IMR-90 (cell line): Measurements from ENCODE around the gene OR51G2. TPM values are rescaled to one million over a fixed set of nuclear protein-coding genes. Genes with fewer than 3 reads are reported as not detected.

ENCODE experiments used
- polyA plus RNA-seq, 3 experiments: library from polyadenylated mRNA; depleted of rRNA; stranded (reverse); fragments of >200 nt; gene quantifications; 2 replicates each; pipeline ENCODE4 v1.2.3, GENCODE V29; 2012; ENCODE audit warnings: low replicate concordance in 1 of 3
- total RNA-seq: library from RNA; depleted of rRNA; stranded (reverse); fragments of >200 nt; gene quantifications from 2 replicates; pipeline ENCODE4 v1.2.3, GENCODE V29; 2012; rRNA removed

The OR51G2 gene
- total and polyA plus RNA-seq, 2 of the 4 experiments (the other 2 are of a cell fraction), result not detected

Other genes with a start within 250 kb of the OR51G2 start
- 0.56 and 0.72 TPM in 2 replicates for gene OR51E2, start 221.5 kb downstream of the OR51G2 start, total RNA-seq
- 0.83 and 1.3 TPM in 2 replicates for gene OR51E2, start 221.5 kb downstream of the OR51G2 start, polyA plus RNA-seq (2012; rRNA removed)
- not detected in 2 replicates for gene MMP26, start 214.6 kb downstream of the OR51G2 start, total RNA-seq
- not detected in 2 replicates for gene MMP26, start 214.6 kb downstream of the OR51G2 start, polyA plus RNA-seq (2012; rRNA removed)
- gene OR51F1, start 149.4 kb downstream of the OR51G2 start, total RNA-seq, result not detected in 2 replicates
- gene OR51F1, start 149.4 kb downstream of the OR51G2 start, polyA plus RNA-seq (2012; rRNA removed), result not detected in 2 replicates
- gene OR52R1, start 115.0 kb downstream of the OR51G2 start, total RNA-seq, result not detected in 2 replicates
- gene OR52R1, start 115.0 kb downstream of the OR51G2 start, polyA plus RNA-seq (2012; rRNA removed), result not detected in 2 replicates
- under 0.01 and 0.18 TPM in 2 replicates for gene OR51F2, start 98.0 kb downstream of the OR51G2 start, total RNA-seq
- not detected in 2 replicates for gene OR51F2, start 98.0 kb downstream of the OR51G2 start, polyA plus RNA-seq (2012; rRNA removed)
- not detected in 2 replicates for gene OR51S1, start 70.1 kb downstream of the OR51G2 start, total RNA-seq
- gene OR51S1, start 70.1 kb downstream of the OR51G2 start, polyA plus RNA-seq (2012; rRNA removed), result not detected in 2 replicates
- gene OR51T1, start 37.5 kb downstream of the OR51G2 start, total RNA-seq, result not detected in 2 replicates
- not detected in 2 replicates for gene OR51T1, start 37.5 kb downstream of the OR51G2 start, polyA plus RNA-seq (2012; rRNA removed)
- gene OR51A7, start 15.6 kb downstream of the OR51G2 start, total RNA-seq, result not detected in 2 replicates
- not detected in 2 replicates for gene OR51A7, start 15.6 kb downstream of the OR51G2 start, polyA plus RNA-seq (2012; rRNA removed)
- not detected in 2 replicates for gene OR51G1, start 5.0 kb upstream of the OR51G2 start, total RNA-seq
- not detected in 2 replicates for gene OR51G1, start 5.0 kb upstream of the OR51G2 start, polyA plus RNA-seq (2012; rRNA removed)
- not detected in 2 replicates for gene OR51A4, start 28.3 kb upstream of the OR51G2 start, total RNA-seq
- not detected in 2 replicates for gene OR51A4, start 28.3 kb upstream of the OR51G2 start, polyA plus RNA-seq (2012; rRNA removed)
- not detected in 2 replicates for gene OR51A2, start 36.4 kb upstream of the OR51G2 start, total RNA-seq
- not detected in 2 replicates for gene OR51A2, start 36.4 kb upstream of the OR51G2 start, polyA plus RNA-seq (2012; rRNA removed)
- not detected in 2 replicates for gene OR51L1, start 75.5 kb upstream of the OR51G2 start, total RNA-seq
- not detected in 2 replicates for gene OR51L1, start 75.5 kb upstream of the OR51G2 start, polyA plus RNA-seq (2012; rRNA removed)
- gene OR52J3, start 127.2 kb upstream of the OR51G2 start, total RNA-seq, result not detected in 2 replicates
- not detected in 2 replicates for gene OR52J3, start 127.2 kb upstream of the OR51G2 start, polyA plus RNA-seq (2012; rRNA removed)
- not detected in 2 replicates for gene OR52E2, start 140.3 kb upstream of the OR51G2 start, total RNA-seq
- gene OR52E2, start 140.3 kb upstream of the OR51G2 start, polyA plus RNA-seq (2012; rRNA removed), result not detected in 2 replicates
- not detected in 2 replicates for gene OR52E1, start 150.2 kb upstream of the OR51G2 start, total RNA-seq
- not detected in 2 replicates for gene OR52E1, start 150.2 kb upstream of the OR51G2 start, polyA plus RNA-seq (2012; rRNA removed)
- not detected in 2 replicates for gene OR52A5, start 219.0 kb upstream of the OR51G2 start, total RNA-seq
- not detected in 2 replicates for gene OR52A5, start 219.0 kb upstream of the OR51G2 start, polyA plus RNA-seq (2012; rRNA removed)
- gene OR52A1, start 235.4 kb upstream of the OR51G2 start, total RNA-seq, result not detected in 2 replicates
- not detected in 2 replicates for gene OR52A1, start 235.4 kb upstream of the OR51G2 start, polyA plus RNA-seq (2012; rRNA removed)